HepG2 (cell line): Measurements from ENCODE around the gene ZBTB32. TPM values are rescaled to one million over a fixed set of nuclear protein-coding genes. Genes with fewer than 3 reads are reported as not detected.

Experiments used
- ATAC-seq: fragments of 200-7000 bp; cut with Tn5 transposase; 3 replicates; pipeline ENCODE4 v1.9.1; 2020; ENCODE audit warnings: mild to moderate bottlenecking, moderate library complexity
- BruUV-seq: library from RNA; stranded (reverse); fragments of 400-500 nt; replicated peaks from 2 replicates; lab custom pipeline; 2021; lab: Mats Ljungman, UMichigan
- CTCF ChIA-PET: fragments of 300-600 bp; formaldehyde crosslinking; extraction: SDS; loops from one replicate; lab custom pipeline; 2021; ENCODE audit warnings: low total read pairs, inconsistent platforms, low intra/inter-chr PET ratio; lab: Yijun Ruan, JAX
- POLR2A ChIA-PET: fragments of 350-600 bp; sonication (Branson Sonifier 250); formaldehyde crosslinking; loops from one replicate; lab custom pipeline; 2020; ENCODE audit warnings: antibody characterized with exemption, inconsistent platforms; lab: Yijun Ruan, JAX
- DNase-seq: peaks from one replicate; pipeline ENCODE4 v3.0.0-alpha.2; 2015; ENCODE audit warnings: low spot score
- FAIRE-seq: peaks from 3 replicates; lab custom pipeline; 2011; peaks lifted over from hg19 to GRCh38; lab: Jason Lieb, UNC
- H2AFZ ChIP-seq: one replicate; pipeline ENCODE4 v1.6.1; 2011; ENCODE audit warnings: low read length, inconsistent platforms
- H3K27ac ChIP-seq: fragments of 300-600 bp; 3 replicates; pipeline ENCODE4 v1.8.0; 2011; ENCODE audit warnings: mixed run types, mild to moderate bottlenecking, mixed read lengths, low read length, inconsistent platforms; ENCODE audit not compliant: insufficient read depth; ENCODE audit errors: extremely low read length
- H3K27me3 ChIP-seq, 2 experiments: fragments of 200-600 bp in 1 of 2; 2 replicates in 1 of 2; 3 replicates in 1 of 2; pipeline versions ENCODE4 v1.6.0 to v1.8.0; 2011; ENCODE audit warnings: low read length in 2 of 2, mild to moderate bottlenecking in 2 of 2, moderate library complexity in 2 of 2, inconsistent platforms in 1 of 2; ENCODE audit not compliant: insufficient read depth in 2 of 2, control insufficient read depth in 1 of 2
- H3K36me3 ChIP-seq, 2 experiments: fragments of 200-600 bp in 1 of 2; replicated peaks in 1 of 2; 2 replicates in 1 of 2; 3 replicates in 1 of 2; pipeline versions ENCODE4 v1.5.1 to v1.8.0; 2011; ENCODE audit warnings: low read length in 2 of 2, inconsistent platforms in 1 of 2; ENCODE audit not compliant: insufficient read depth in 2 of 2, control insufficient read depth in 1 of 2
- H3K4me1 ChIP-seq: 2 replicates; pipeline ENCODE4 v1.5.1; 2012; ENCODE audit warnings: low read length, inconsistent platforms; ENCODE audit not compliant: insufficient read depth
- H3K4me2 ChIP-seq: 2 replicates; pipeline ENCODE4 v1.6.0; 2011; ENCODE audit warnings: low read depth, low read length, inconsistent platforms
- H3K4me3 ChIP-seq, 3 experiments: fragments of 200-600 bp in 1 of 3; sonication (generic), shearing (Covaris generic) in 1 of 3; replicated peaks in 1 of 3; 2 replicates each; pipeline ENCODE4 v1.5.1; 2011 to 2016; ENCODE audit warnings: low read length in 3 of 3, inconsistent platforms in 2 of 3, low read depth in 2 of 3, mild to moderate bottlenecking in 2 of 3, control low read depth in 1 of 3, mixed read lengths in 1 of 3; ENCODE audit not compliant: insufficient read depth in 1 of 3
- H3K79me2 ChIP-seq: one replicate; pipeline ENCODE4 v1.6.1; 2011; ENCODE audit warnings: low read length, inconsistent platforms; ENCODE audit not compliant: insufficient read depth
- H3K9ac ChIP-seq: 2 replicates; pipeline ENCODE4 v1.6.0; 2011; ENCODE audit warnings: mild to moderate bottlenecking, low read depth, low read length, inconsistent platforms; ENCODE audit not compliant: insufficient read depth
- H3K9me3 ChIP-seq: 2 replicates; pipeline ENCODE4 v1.5.1; 2012; ENCODE audit warnings: mild to moderate bottlenecking, low read length
- H4K20me1 ChIP-seq: 2 replicates; pipeline ENCODE4 v1.6.0; 2011; ENCODE audit warnings: inconsistent platforms, mild to moderate bottlenecking, low read length, moderate library complexity; ENCODE audit not compliant: insufficient read depth
- AGO2 ChIP-seq: fragments of 200-400 bp; formaldehyde crosslinking; optimal IDR thresholded peaks from 2 replicates; pipeline ENCODE3; 2017; ENCODE audit warnings: mild to moderate bottlenecking, low read depth, low read length, moderate library complexity
- BHLHE40 ChIP-seq: IDR thresholded peaks from 2 replicates; pipeline ENCODE4 v1.6.1; 2011; ENCODE audit warnings: low read length, improper control_type of control experiment
- HNF1B ChIP-seq: sonication (generic); formaldehyde crosslinking; IDR thresholded peaks from 2 replicates; pipeline ENCODE4 v1.5.1; 2020; ENCODE audit warnings: mild to moderate bottlenecking, moderate library complexity, missing genetic modification reagents
- HNRNPLL ChIP-seq: fragments of 200-400 bp; formaldehyde crosslinking; IDR thresholded peaks from 2 replicates; pipeline ENCODE4 v1.6.1; 2017; ENCODE audit warnings: mild to moderate bottlenecking, low read depth, low read length; ENCODE audit not compliant: poor library complexity, severe bottlenecking
- MAFF ChIP-seq: IDR thresholded peaks from 2 replicates; pipeline ENCODE4 v1.6.1; 2011; ENCODE audit warnings: low read depth, low read length, improper control_type of control experiment
- MED13 ChIP-seq: sonication (generic); formaldehyde crosslinking; IDR thresholded peaks from 2 replicates; pipeline ENCODE4 v1.5.0; 2020; ENCODE audit warnings: missing genetic modification reagents
- MZF1 ChIP-seq: sonication (generic); formaldehyde crosslinking; IDR thresholded peaks from 2 replicates; pipeline ENCODE4 v1.8.1; 2023; ENCODE audit warnings: mild to moderate bottlenecking, missing genetic modification reagents, borderline replicate concordance
- NAIF1 ChIP-seq: sonication (generic); formaldehyde crosslinking; IDR thresholded peaks from 2 replicates; pipeline ENCODE4 v1.5.0; 2020; ENCODE audit warnings: mild to moderate bottlenecking, missing genetic modification reagents, borderline replicate concordance
- ZBTB33 ChIP-seq: sonication (generic); formaldehyde crosslinking; IDR thresholded peaks from 2 replicates; pipeline ENCODE4 v1.4.0; 2020; ENCODE audit warnings: missing genetic modification reagents
- ZMYM3 ChIP-seq: sonication (generic); formaldehyde crosslinking; IDR thresholded peaks from 2 replicates; pipeline ENCODE4 v1.5.1; 2020; ENCODE audit warnings: mild to moderate bottlenecking, missing genetic modification reagents
- ZNF552 ChIP-seq: sonication (generic); formaldehyde crosslinking; IDR thresholded peaks from 2 replicates; pipeline ENCODE4 v1.9.0; 2022; ENCODE audit warnings: missing genetic modification reagents, mild to moderate bottlenecking, borderline replicate concordance
- ZNF597 ChIP-seq: sonication (generic); formaldehyde crosslinking; IDR thresholded peaks from 2 replicates; pipeline ENCODE4 v1.5.0; 2020; ENCODE audit warnings: missing genetic modification reagents
- ZNF629 ChIP-seq: sonication (generic); formaldehyde crosslinking; conservative IDR thresholded peaks from 2 replicates; pipeline ENCODE4 v1.5.0; 2020; ENCODE audit warnings: missing genetic modification reagents
- ZSCAN30 ChIP-seq: sonication (generic); formaldehyde crosslinking; IDR thresholded peaks from 2 replicates; pipeline ENCODE4 v1.5.0; 2020; ENCODE audit warnings: mild to moderate bottlenecking, missing genetic modification reagents
- WGBS: methylation state at CpG from one replicate; pipeline ENCODE4 v1.1.6; 2017; ENCODE audit warnings: low lambda C conversion rate; 5-methylcytosine and 5-hydroxymethylcytosine counted together
- in situ Hi-C: cut with HindIII; loops from 2 replicates; pipeline ENCODE4 v1.10.0; 2017; ENCODE audit warnings: low pct_unique_long_range_greater_than_20kb; ENCODE audit not compliant: extremely low pct_ligation_motif_present
- intact Hi-C: fragments of 100-400 bp; cut with micrococcal nuclease; formaldehyde crosslinking; loops from one replicate; pipeline ENCODE4 v1.10.0; 2022; ENCODE audit not compliant: unreplicated experiment
- polyA plus RNA-seq, 8 experiments: library from polyadenylated mRNA; depleted of rRNA in 3 of 8; stranded (reverse) in 7 of 8; unstranded in 1 of 8; fragments of >200 nt; fragmentation: Illumina TruSeq in 4 of 8; extraction: Trizol in 4 of 8; gene quantifications; 2 replicates each; pipeline versions ENCODE4 v1.2.1 to v1.2.3, GENCODE V29; 2011 to 2016; ENCODE audit warnings: low read depth in 4 of 8, missing spikeins in 1 of 8, mixed read lengths in 1 of 8; ENCODE audit not compliant: insufficient read depth in 1 of 8
- total RNA-seq, 5 experiments: library from RNA; depleted of rRNA; stranded (reverse); fragments of >200 nt; fragmentation: Illumina TruSeq; extraction: Trizol; gene quantifications; 2 replicates each; pipeline ENCODE4 v1.2.3, GENCODE V29; 2016; ENCODE audit warnings: low read depth in 1 of 5
- TF ChIP-seq, protein P1 (sequence below): sonication (generic); formaldehyde crosslinking; IDR thresholded peaks from 2 replicates; pipeline ENCODE4 v1.4.0; 2020; ENCODE audit warnings: mild to moderate bottlenecking, missing genetic modification reagents

Gene ZBTB32
- total and polyA plus RNA-seq, 2 of the 13 experiments (the other 11 are each of a cell fraction or from before 2014, with no cell fraction given) = not detected

- no peak for TF ChIP-seq MAFF
- TF ChIP-seq, protein P1, sequence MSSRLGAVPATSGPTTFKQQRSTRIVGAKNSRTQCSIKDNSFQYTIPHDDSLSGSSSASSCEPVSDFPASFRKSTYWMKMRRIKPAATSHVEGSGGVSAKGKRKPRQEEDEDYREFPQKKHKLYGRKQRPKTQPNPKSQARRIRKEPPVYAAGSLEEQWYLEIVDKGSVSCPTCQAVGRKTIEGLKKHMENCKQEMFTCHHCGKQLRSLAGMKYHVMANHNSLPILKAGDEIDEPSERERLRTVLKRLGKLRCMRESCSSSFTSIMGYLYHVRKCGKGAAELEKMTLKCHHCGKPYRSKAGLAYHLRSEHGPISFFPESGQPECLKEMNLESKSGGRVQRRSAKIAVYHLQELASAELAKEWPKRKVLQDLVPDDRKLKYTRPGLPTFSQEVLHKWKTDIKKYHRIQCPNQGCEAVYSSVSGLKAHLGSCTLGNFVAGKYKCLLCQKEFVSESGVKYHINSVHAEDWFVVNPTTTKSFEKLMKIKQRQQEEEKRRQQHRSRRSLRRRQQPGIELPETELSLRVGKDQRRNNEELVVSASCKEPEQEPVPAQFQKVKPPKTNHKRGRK (CRISPR knock-in tag) = no peak
- TF ChIP-seq, all 625 proteins: peak for 0
These were observed 38.0 kb upstream of the ZBTB32 start, which contains the start of gene UPK1A (continued) for GRCh38 chr19:35666251-35666913.

DNA sequence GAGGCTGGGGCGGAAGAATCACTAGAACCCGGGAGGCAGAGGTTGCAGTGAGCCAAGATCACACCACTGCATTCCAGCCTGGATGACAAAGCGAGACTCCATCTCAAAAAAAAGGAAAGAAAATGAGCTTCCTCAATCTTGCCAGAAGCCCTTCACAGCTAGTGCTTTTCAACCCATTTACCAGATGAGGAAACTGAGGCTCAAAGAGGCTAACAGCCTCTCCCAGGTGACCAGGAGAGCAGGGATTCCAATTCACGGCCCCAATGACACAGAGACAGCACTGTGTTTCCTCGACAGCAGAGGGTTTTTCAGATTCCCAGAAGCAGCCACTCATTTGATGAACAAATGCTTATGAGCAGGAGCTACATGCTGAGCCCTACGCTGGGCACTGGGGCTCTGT lies 34.8 kb upstream of the ZBTB32 start:
- ChIA-PET POLR2A (no interaction called here), CTCF (no interaction called here)
- no TSS peak for BruUV-seq

More for the DNA sequence above, 34.8 kb upstream of the ZBTB32 start:
- H3K4me2 ChIP-seq = no peak overlapping the region
- no peaks in the 10 kb centered on the region for H3K9me3 ChIP-seq
- H3K36me3 ChIP-seq = no peaks in the 10 kb centered on the region
- peaks cover 41% of the 10 kb centered on the region for H3K4me1 ChIP-seq
- ATAC-seq (no peak), FAIRE-seq (no peak), DNase-seq (no peak)
- 70% methylated on average over 6 of the region's 6 CpGs for WGBS
- no peak for TF ChIP-seq ZNF552 (CRISPR knock-in tag)
- no peak for TF ChIP-seq BHLHE40
- no peak for TF ChIP-seq ZSCAN30 (CRISPR knock-in tag)
- no peak for TF ChIP-seq MZF1 (CRISPR knock-in tag)
- peak; percentile 89 for TF ChIP-seq ZNF629 (CRISPR knock-in tag)
- TF ChIP-seq AGO2 = no peak
- no peak for TF ChIP-seq ZNF597
- no peak for TF ChIP-seq HNF1B (CRISPR knock-in tag)
- TF ChIP-seq NAIF1 = no peak
- TF ChIP-seq HNRNPLL = no peak
- TF ChIP-seq MED13 = no peak
- no peak for TF ChIP-seq ZBTB33 (CRISPR knock-in tag)
- TF ChIP-seq ZMYM3 (CRISPR knock-in tag) = 0 out of 2 replicates have a peak, but pooled peaks have one; percentile 11
- in situ Hi-C loops = no loop called here
- no peak overlapping the region for H3K4me3 ChIP-seq
- H3K9ac ChIP-seq = no peak overlapping the region
- 0 out of 5 replicates have a peak, but pooled peaks cover 0 to 4% of the 10 kb centered on the region in 2 experiments for H3K27me3 ChIP-seq
- no peaks in the 10 kb centered on the region for H3K79me2 ChIP-seq
- H3K27ac ChIP-seq = no peak overlapping the region
- H2AFZ ChIP-seq = no peak overlapping the region
- intact Hi-C loops = no loop called here
- no peaks in the 10 kb centered on the region for H4K20me1 ChIP-seq
